Sigmoid colon (tissue), 7 donors: ENCODE data around the gene MEI1. TPM values are rescaled to one million over a fixed set of nuclear protein-coding genes. Genes with fewer than 3 reads are reported as not detected.

Experiments
- DNase-seq: peaks from one replicate; pipeline ENCODE4 v3.0.0-alpha.2; 2019
- H3K27ac ChIP-seq, 4 donors: fragments of 200-600 bp; sonication (generic); one replicate each; pipeline ENCODE4 v1.5.1; 2016 to 2019; ENCODE audit warnings: mild to moderate bottlenecking in 1 of 4
- H3K27me3 ChIP-seq, 3 donors: fragments of 200-600 bp; sonication (generic); one replicate each; pipeline ENCODE4 v1.5.1; 2019; ENCODE audit warnings: mild to moderate bottlenecking in 1 of 3
- H3K36me3 ChIP-seq, 4 donors: fragments of 200-600 bp; sonication (generic); one replicate each; pipeline ENCODE4 v1.5.1; 2016 to 2019
- H3K4me1 ChIP-seq, 4 donors: fragments of 200-600 bp; sonication (generic); one replicate each; pipeline ENCODE4 v1.5.1; 2017 to 2019
- H3K4me3 ChIP-seq, 4 donors: fragments of 200-600 bp; sonication (generic); one replicate each; pipeline ENCODE4 v1.5.1; 2017 to 2019; ENCODE audit warnings: mild to moderate bottlenecking in 2 of 4, moderate library complexity in 1 of 4
- H3K9me3 ChIP-seq, 4 donors: fragments of 200-600 bp in 3 of 4; sonication (generic) in 3 of 4; one replicate each; pipeline versions ENCODE4 v1.5.1 to v1.6.1; 2013 to 2019
- EP300 ChIP-seq, 4 donors: sonication (generic); formaldehyde crosslinking; IDR thresholded peaks; one replicate each; pipeline ENCODE4 v1.6.1; 2017; ENCODE audit warnings: antibody characterized with exemption in 4 of 4
- POLR2A ChIP-seq, 2 donors: fragments of 450-650 bp; IDR thresholded peaks; one replicate each; pipeline ENCODE4 v1.6.1; 2016; ENCODE audit warnings: antibody characterized with exemption in 2 of 2, mild to moderate bottlenecking in 2 of 2, moderate library complexity in 2 of 2
- POLR2AphosphoS5 ChIP-seq, 4 donors: sonication (generic); formaldehyde crosslinking; IDR thresholded peaks; one replicate each; pipeline ENCODE4 v1.6.1; 2017; ENCODE audit warnings: antibody characterized with exemption in 4 of 4
- WGBS, 2 donors: extraction: QIAGEN DNeasy Blood & Tissue Kit; methylation state at CpG; one replicate each; pipeline ENCODE4 v1.1.7; 2013; 5-methylcytosine and 5-hydroxymethylcytosine counted together
- intact Hi-C: fragments of 100-400 bp; cut with DNase I; formaldehyde crosslinking; loops from one replicate; pipeline ENCODE4 v1.15.1; 2023
- polyA plus RNA-seq, 3 donors: library from polyadenylated mRNA; stranded (reverse); fragments of 200-250 nt; gene quantifications; one replicate each; pipeline ENCODE4 v1.2.3, GENCODE V29; 2013
- total RNA-seq, 4 donors: library from RNA; depleted of rRNA; stranded (reverse); fragments of >200 nt; gene quantifications; one replicate each; pipeline ENCODE4 v1.1.0, GENCODE V29; 2016
- TF ChIP-seq, protein P1 (sequence below), 4 experiments: fragments of 450-650 bp in 3 of 4; fragments of 200-600 bp in 1 of 4; IDR thresholded peaks; one replicate each; pipeline ENCODE4 v1.5.1; 2016 to 2019; ENCODE audit warnings: antibody characterized with exemption in 4 of 4, mild to moderate bottlenecking in 3 of 4, moderate library complexity in 2 of 4
- donor health status: healthy with polysubstance abuse.
- donor health status: Bipolar disorder and iron deficiency.
- donor health status: healthy.

The MEI1 gene
- total and polyA plus RNA-seq, 7 donors = 0.54 to 6.4 (median 1.2) TPM; not detected in 2

- no peaks in the 10 kb centered on the region for H3K9me3 ChIP-seq
- intact Hi-C loops = no loop called here
- no peak overlapping the region for H3K27ac ChIP-seq
- H3K36me3 ChIP-seq = peaks cover 0 to 46% (median 0%) of the 10 kb centered on the region in 4 donors
- TF ChIP-seq EP300 (IDR thresholded peaks at IDR 0.05) = no peak
- TF ChIP-seq, protein P1, sequence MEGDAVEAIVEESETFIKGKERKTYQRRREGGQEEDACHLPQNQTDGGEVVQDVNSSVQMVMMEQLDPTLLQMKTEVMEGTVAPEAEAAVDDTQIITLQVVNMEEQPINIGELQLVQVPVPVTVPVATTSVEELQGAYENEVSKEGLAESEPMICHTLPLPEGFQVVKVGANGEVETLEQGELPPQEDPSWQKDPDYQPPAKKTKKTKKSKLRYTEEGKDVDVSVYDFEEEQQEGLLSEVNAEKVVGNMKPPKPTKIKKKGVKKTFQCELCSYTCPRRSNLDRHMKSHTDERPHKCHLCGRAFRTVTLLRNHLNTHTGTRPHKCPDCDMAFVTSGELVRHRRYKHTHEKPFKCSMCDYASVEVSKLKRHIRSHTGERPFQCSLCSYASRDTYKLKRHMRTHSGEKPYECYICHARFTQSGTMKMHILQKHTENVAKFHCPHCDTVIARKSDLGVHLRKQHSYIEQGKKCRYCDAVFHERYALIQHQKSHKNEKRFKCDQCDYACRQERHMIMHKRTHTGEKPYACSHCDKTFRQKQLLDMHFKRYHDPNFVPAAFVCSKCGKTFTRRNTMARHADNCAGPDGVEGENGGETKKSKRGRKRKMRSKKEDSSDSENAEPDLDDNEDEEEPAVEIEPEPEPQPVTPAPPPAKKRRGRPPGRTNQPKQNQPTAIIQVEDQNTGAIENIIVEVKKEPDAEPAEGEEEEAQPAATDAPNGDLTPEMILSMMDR (IDR thresholded peaks at IDR 0.05) = no peak
- TF ChIP-seq POLR2A (IDR thresholded peaks at IDR 0.05) = no peak
- TF ChIP-seq POLR2AphosphoS5 (IDR thresholded peaks at IDR 0.05) = no peak
- WGBS, 2 donors = 93 to 95% methylated on average over 12 of the region's 12 CpGs
- H3K27me3 ChIP-seq = no peaks in the 10 kb centered on the region
- H3K4me3 ChIP-seq = no peak overlapping the region
- DNase-seq = no peak
- H3K4me1 ChIP-seq = no peaks in the 10 kb centered on the region
These were observed 110.7 kb downstream of the MEI1 start for GRCh38 chr22:41810022-41810421.

- Histone ChIP-seq H3K27me3 (no peaks in the 10 kb centered on the region), H3K27ac (no peak overlapping the region), H3K9me3 (no peaks in the 10 kb centered on the region), H3K36me3 (peaks cover 0 to 46% (median 0%) of the 10 kb centered on the region in 4 donors), H3K4me3 (no peak overlapping the region), H3K4me1 (no peaks in the 10 kb centered on the region)
- intact Hi-C loops = no loop called here
- TF ChIP-seq POLR2A (IDR thresholded peaks at IDR 0.05) = no peak
- TF ChIP-seq, protein P1 (IDR thresholded peaks at IDR 0.05) = no peak
- TF ChIP-seq EP300 (IDR thresholded peaks at IDR 0.05) = no peak
- TF ChIP-seq POLR2AphosphoS5 (IDR thresholded peaks at IDR 0.05) = no peak
- DNase-seq = no peak
- WGBS, 2 donors = 97 to 98% methylated on average over 16 of the region's 16 CpGs
These were observed 113.7 kb downstream of the MEI1 start for GRCh38 chr22:41812805-41813545.

GRCh38 chr22:41813726-41814410 is 114.6 kb downstream of the MEI1 start:
- intact Hi-C loops = no loop called here
- WGBS, 2 donors = 97% methylated on average over 9 of the region's 9 CpGs
- H3K9me3 ChIP-seq = no peaks in the 10 kb centered on the region
- H3K27me3 ChIP-seq = no peaks in the 10 kb centered on the region
- no peak overlapping the region for H3K27ac ChIP-seq
- no peak for TF ChIP-seq POLR2A (IDR thresholded peaks at IDR 0.05)
- TF ChIP-seq, protein P1 (IDR thresholded peaks at IDR 0.05) = no peak
- no peak for TF ChIP-seq POLR2AphosphoS5 (IDR thresholded peaks at IDR 0.05)
- TF ChIP-seq EP300 (IDR thresholded peaks at IDR 0.05) = no peak
- peaks cover 0 to 44% (median 0%) of the 10 kb centered on the region in 4 donors for H3K36me3 ChIP-seq
- H3K4me1 ChIP-seq = no peaks in the 10 kb centered on the region
- no peak for DNase-seq
- no peak overlapping the region for H3K4me3 ChIP-seq

- 93 to 96% methylated on average over 3 of the region's 3 CpGs for WGBS, 2 donors
- H3K27ac ChIP-seq = no peak overlapping the region
- H3K36me3 ChIP-seq = peaks cover 0 to 30% (median 0%) of the 10 kb centered on the region in 4 donors
- intact Hi-C loops = no loop called here
- DNase-seq = no peak
- TF ChIP-seq POLR2AphosphoS5 (IDR thresholded peaks at IDR 0.05) (no peak), POLR2A (IDR thresholded peaks at IDR 0.05) (no peak), EP300 (IDR thresholded peaks at IDR 0.05) (no peak)
- TF ChIP-seq, protein P1 (IDR thresholded peaks at IDR 0.05) = no peak
- H3K27me3 ChIP-seq = no peaks in the 10 kb centered on the region
- no peaks in the 10 kb centered on the region for H3K4me1 ChIP-seq
- no peak overlapping the region for H3K4me3 ChIP-seq
- H3K9me3 ChIP-seq = no peaks in the 10 kb centered on the region
These were observed 116.4 kb downstream of the MEI1 start for GRCh38 chr22:41815716-41816115.
